Fibroblast of lung (primary cell): ENCODE results near the gene DRD4. TPM values are rescaled to one million over a fixed set of nuclear protein-coding genes. Genes with fewer than 3 reads are reported as not detected.
"Not testable (repeated sequence)": the region's sequence is repeated elsewhere in the genome, so short reads cannot be mapped to it uniquely, and the experiment has no call there.

Experiments used
- DNase-seq, 2 donors: peaks; one replicate each; pipeline versions ENCODE4 v3.0.0 to v3.0.0-alpha.2; 2010; ENCODE audit warnings: low read depth in 2 of 2
- H2AFZ ChIP-seq: 2 replicates; pipeline ENCODE4 v1.5.1; 2012; ENCODE audit warnings: low read length, control low read depth, inconsistent platforms
- H3K27ac ChIP-seq: 2 replicates; pipeline ENCODE4 v1.5.1; 2011; ENCODE audit warnings: low read length, control low read depth; ENCODE audit not compliant: insufficient read depth
- H3K27me3 ChIP-seq: 2 replicates; pipeline ENCODE4 v1.5.1; 2011; ENCODE audit warnings: mild to moderate bottlenecking, low read length; ENCODE audit not compliant: control insufficient read depth, insufficient read depth
- H3K36me3 ChIP-seq: 2 replicates; pipeline ENCODE4 v1.5.1; 2011; ENCODE audit warnings: low read length; ENCODE audit not compliant: control insufficient read depth, insufficient read depth
- H3K4me1 ChIP-seq: 2 replicates; pipeline ENCODE4 v1.5.1; 2011; ENCODE audit warnings: low read length; ENCODE audit not compliant: control insufficient read depth, insufficient read depth; ENCODE audit errors: extremely low read depth
- H3K4me2 ChIP-seq: 2 replicates; pipeline ENCODE4 v1.5.1; 2011; ENCODE audit warnings: low read length, control low read depth; ENCODE audit not compliant: insufficient read depth; ENCODE audit errors: extremely low read depth
- H3K4me3 ChIP-seq, 4 experiments: fragments of 200-600 bp in 1 of 4; sonication (generic) in 1 of 4; replicated peaks in 1 of 4; 2 replicates each; pipeline ENCODE4 v1.5.1; 2011 to 2016; ENCODE audit warnings: low read length in 4 of 4, low read depth in 3 of 4, mild to moderate bottlenecking in 3 of 4, control low read depth in 2 of 4, inconsistent platforms in 1 of 4, mixed read lengths in 1 of 4; ENCODE audit not compliant: insufficient read depth in 1 of 4; ENCODE audit errors: control extremely low read depth in 1 of 4
- H3K79me2 ChIP-seq: 2 replicates; pipeline ENCODE4 v1.5.1; 2012; ENCODE audit warnings: mild to moderate bottlenecking, low read length, inconsistent platforms; ENCODE audit not compliant: control insufficient read depth, insufficient read depth
- H3K9ac ChIP-seq: 2 replicates; pipeline ENCODE4 v1.5.1; 2011; ENCODE audit warnings: mild to moderate bottlenecking, low read length, control low read depth; ENCODE audit not compliant: insufficient read depth
- H3K9me3 ChIP-seq: 2 replicates; pipeline ENCODE4 v1.5.1; 2012; ENCODE audit warnings: low read depth, low read length; ENCODE audit not compliant: control insufficient read depth, insufficient read depth
- H4K20me1 ChIP-seq: 2 replicates; pipeline ENCODE4 v1.5.1; 2011; ENCODE audit warnings: low read length; ENCODE audit not compliant: control insufficient read depth, insufficient read depth; ENCODE audit errors: extremely low read depth
- EZH2 ChIP-seq: IDR thresholded peaks from 2 replicates; pipeline ENCODE4 v1.5.1; 2012; ENCODE audit warnings: low read length, control low read depth, mild to moderate bottlenecking; ENCODE audit errors: missing control alignments
- polyA plus RNA-seq, 2 donors: library from polyadenylated mRNA; depleted of rRNA in 1 of 2; stranded (reverse) in 1 of 2; unstranded in 1 of 2; fragments of >200 nt; gene quantifications; 2 replicates each; pipeline ENCODE4 v1.2.1, GENCODE V29; 2011 to 2012; ENCODE audit warnings: missing spikeins in 1 of 2
- total RNA-seq: library from RNA; depleted of rRNA; stranded (reverse); fragments of >200 nt; gene quantifications from 2 replicates; pipeline ENCODE4 v1.2.1, GENCODE V29; 2014
- TF ChIP-seq, protein P1 (sequence below), 2 donors: IDR thresholded peaks in 1 of 2; conservative IDR thresholded peaks in 1 of 2; 1 replicate in 1 of 2; 2 replicates in 1 of 2; pipeline ENCODE4 v1.5.1; 2011 to 2012; ENCODE audit warnings: low read length in 2 of 2, control low read depth in 1 of 2, inconsistent platforms in 1 of 2, low read depth in 1 of 2, mild to moderate bottlenecking in 1 of 2

The DRD4 gene
- total and polyA plus RNA-seq, 2 donors (not counting 1 experiment from before 2014, with no cell fraction given) = 0.17 TPM; not detected in 1

DNA sequence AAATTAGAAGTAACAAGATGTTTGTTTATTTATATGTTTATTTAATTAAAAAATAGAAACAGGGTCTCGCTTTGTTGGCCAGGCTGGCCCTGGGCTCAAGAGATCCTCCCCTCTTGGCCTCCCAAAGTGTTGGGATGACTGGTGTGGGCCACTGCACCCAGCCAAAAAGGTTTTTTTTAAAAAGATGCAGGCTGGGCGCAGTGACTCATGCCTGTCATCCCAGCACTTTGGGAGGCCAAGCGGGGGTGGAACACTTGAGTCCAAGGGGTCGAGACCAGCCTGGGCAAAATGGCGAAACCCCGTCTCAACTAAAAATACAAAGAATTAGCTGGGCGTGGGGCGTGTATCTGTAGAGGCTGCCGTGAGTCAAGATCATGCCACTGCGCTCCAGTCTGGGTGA, 13.4 kb downstream of the DRD4 start:
- peak in 1 of 2 donors; percentile 40 for DNase-seq
- no peaks in the 10 kb centered on the region for H3K4me1 ChIP-seq
- no peak overlapping the region for H3K4me3 ChIP-seq
- TF ChIP-seq, protein P1, sequence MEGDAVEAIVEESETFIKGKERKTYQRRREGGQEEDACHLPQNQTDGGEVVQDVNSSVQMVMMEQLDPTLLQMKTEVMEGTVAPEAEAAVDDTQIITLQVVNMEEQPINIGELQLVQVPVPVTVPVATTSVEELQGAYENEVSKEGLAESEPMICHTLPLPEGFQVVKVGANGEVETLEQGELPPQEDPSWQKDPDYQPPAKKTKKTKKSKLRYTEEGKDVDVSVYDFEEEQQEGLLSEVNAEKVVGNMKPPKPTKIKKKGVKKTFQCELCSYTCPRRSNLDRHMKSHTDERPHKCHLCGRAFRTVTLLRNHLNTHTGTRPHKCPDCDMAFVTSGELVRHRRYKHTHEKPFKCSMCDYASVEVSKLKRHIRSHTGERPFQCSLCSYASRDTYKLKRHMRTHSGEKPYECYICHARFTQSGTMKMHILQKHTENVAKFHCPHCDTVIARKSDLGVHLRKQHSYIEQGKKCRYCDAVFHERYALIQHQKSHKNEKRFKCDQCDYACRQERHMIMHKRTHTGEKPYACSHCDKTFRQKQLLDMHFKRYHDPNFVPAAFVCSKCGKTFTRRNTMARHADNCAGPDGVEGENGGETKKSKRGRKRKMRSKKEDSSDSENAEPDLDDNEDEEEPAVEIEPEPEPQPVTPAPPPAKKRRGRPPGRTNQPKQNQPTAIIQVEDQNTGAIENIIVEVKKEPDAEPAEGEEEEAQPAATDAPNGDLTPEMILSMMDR (conservative IDR thresholded peaks at IDR 0.05 in 1 of 2, IDR thresholded peaks at IDR 0.05 in 1 of 2; ENCODE audit: low read depth in 1 of 2, low read length in 2 of 2) = no peak
- TF ChIP-seq EZH2 = no peak
- no peak overlapping the region for H2AFZ ChIP-seq
- H3K4me2 ChIP-seq = no peak overlapping the region
- H3K36me3 ChIP-seq = peaks cover 3% of the 10 kb centered on the region
- H3K9me3 ChIP-seq = no peaks in the 10 kb centered on the region
- no peaks in the 10 kb centered on the region for H3K27me3 ChIP-seq
- no peak overlapping the region for H3K27ac ChIP-seq
- H3K9ac ChIP-seq = no peak overlapping the region
- no peaks in the 10 kb centered on the region for H3K79me2 ChIP-seq
- H4K20me1 ChIP-seq = no peaks in the 10 kb centered on the region

DNA sequence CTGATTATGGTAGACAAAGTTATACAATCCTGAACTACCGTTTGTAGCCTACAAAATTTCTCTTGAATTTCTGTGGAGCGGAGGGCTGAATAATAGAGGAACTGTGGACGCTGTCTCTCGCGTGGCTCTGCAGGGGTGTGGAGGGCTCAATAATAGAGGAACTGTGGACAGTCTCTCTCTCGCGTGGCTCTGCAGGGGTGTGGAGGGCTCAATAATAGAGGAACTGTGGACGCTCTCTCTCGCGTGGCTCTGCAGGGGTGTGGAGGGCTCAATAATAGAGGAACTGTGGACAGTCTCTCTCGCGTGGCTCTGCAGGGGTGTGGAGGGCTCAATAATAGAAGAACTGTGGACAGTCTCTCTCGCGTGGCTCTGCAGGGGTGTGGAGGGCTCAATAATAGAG, 16.1 kb downstream of the DRD4 start:
- H3K9me3 ChIP-seq, H3K9ac ChIP-seq, H3K4me3 ChIP-seq, DNase-seq, H4K20me1 ChIP-seq, H3K27me3 ChIP-seq, H3K4me1 ChIP-seq, H3K79me2 ChIP-seq, H3K36me3 ChIP-seq, H2AFZ ChIP-seq, H3K4me2 ChIP-seq, H3K27ac ChIP-seq: not testable (repeated sequence)

DNA sequence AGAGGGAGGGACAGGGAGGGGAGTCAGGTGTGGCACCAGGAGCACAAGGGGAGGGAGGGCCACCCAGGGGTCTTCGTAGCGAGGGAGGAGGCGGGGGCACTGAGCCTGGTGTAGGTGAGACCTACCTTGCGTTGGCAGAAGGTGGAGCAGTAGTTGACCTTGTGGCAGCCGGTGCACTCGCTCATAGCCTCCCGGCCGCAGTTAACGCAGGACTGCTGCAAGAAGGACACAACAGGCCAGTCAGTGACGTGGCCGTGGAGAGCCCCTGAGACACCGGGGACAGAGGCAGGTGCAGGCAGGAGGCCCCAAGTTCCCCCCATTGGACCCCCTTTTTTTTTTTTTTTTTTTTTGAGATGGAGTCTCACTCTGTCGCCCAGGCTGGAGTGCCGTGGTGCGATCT, 16.8 kb downstream of the DRD4 start:
- H2AFZ ChIP-seq = no peak overlapping the region
- H3K9me3 ChIP-seq = no peaks in the 10 kb centered on the region
- H3K4me3 ChIP-seq = no peak overlapping the region
- no peak for TF ChIP-seq EZH2
- TF ChIP-seq, protein P1 (conservative IDR thresholded peaks at IDR 0.05 in 1 of 2, IDR thresholded peaks at IDR 0.05 in 1 of 2; ENCODE audit: low read depth in 1 of 2, low read length in 2 of 2) = no peak
- no peaks in the 10 kb centered on the region for H4K20me1 ChIP-seq
- H3K4me1 ChIP-seq = no peaks in the 10 kb centered on the region
- no peak for DNase-seq
- H3K36me3 ChIP-seq = peaks cover 5% of the 10 kb centered on the region
- no peak overlapping the region for H3K27ac ChIP-seq
- no peak overlapping the region for H3K9ac ChIP-seq
- no peak overlapping the region for H3K4me2 ChIP-seq
- H3K79me2 ChIP-seq = no peaks in the 10 kb centered on the region
- no peaks in the 10 kb centered on the region for H3K27me3 ChIP-seq

DNA sequence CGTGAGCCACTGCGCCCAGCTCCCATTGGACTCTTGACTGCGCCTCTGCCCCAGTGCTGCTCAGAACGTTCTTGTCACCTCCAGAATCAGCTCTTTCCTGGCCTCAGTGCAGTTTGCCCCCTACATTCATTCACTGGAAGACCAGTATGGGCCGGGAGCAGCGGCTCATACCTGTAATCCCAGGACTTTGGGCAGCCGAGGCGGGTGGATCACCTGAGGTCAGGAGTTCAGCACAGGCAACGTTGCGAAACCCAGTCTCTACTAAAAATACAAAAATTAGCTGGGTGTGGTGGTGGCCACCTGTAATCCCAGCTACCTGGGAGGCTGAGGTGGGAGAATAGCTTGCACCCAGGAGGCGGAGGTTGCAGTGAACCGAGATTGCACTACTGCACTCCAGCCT, 17.4 kb downstream of the DRD4 start:
- not testable (repeated sequence) for H3K9me3 ChIP-seq, H3K4me2 ChIP-seq, H3K9ac ChIP-seq, H3K4me1 ChIP-seq, H3K4me3 ChIP-seq, H2AFZ ChIP-seq, H3K27me3 ChIP-seq, DNase-seq, H3K36me3 ChIP-seq, H3K79me2 ChIP-seq, H3K27ac ChIP-seq, H4K20me1 ChIP-seq
